ENCODE results near the gene MBTPS2. TPM values are rescaled to one million over a fixed set of nuclear protein-coding genes. Genes with fewer than 3 reads are reported as not detected.
"Not testable (repeated sequence)": the region's sequence is repeated elsewhere in the genome, so short reads cannot be mapped to it uniquely, and the experiment has no call there.

The MBTPS2 gene
- 10 to 100 TPM; 29.0 to 36.0 (median 29.8) TPM for polyA plus RNA-seq (ENCODE audit: insufficient read length in 3 of 3)
- long read RNA-seq, donor 1, full-length matches to known transcripts: 13 of 13 reads
- long read RNA-seq, donor 1, partial matches to known transcripts: 0 of 13 reads
- long read RNA-seq, donor 1, other reads (novel, unspliced or antisense): 0 of 13 reads
- long read RNA-seq, donor 2, full-length matches to known transcripts: 17 of 22 reads
- long read RNA-seq, donor 2, partial matches to known transcripts: 5 of 22 reads
- long read RNA-seq, donor 2, other reads (novel, unspliced or antisense): 0 of 22 reads
- long read RNA-seq, donor 3, full-length matches to known transcripts: 7 of 7 reads
- long read RNA-seq, donor 3, partial matches to known transcripts: 0 of 7 reads
- long read RNA-seq, donor 3, other reads (novel, unspliced or antisense): 0 of 7 reads
- long read RNA-seq, donor 4, full-length matches to known transcripts: 5 of 5 reads
- long read RNA-seq, donor 4, partial matches to known transcripts: 0 of 5 reads
- long read RNA-seq, donor 4, other reads (novel, unspliced or antisense): 0 of 5 reads
- long read RNA-seq, donor 5, full-length matches to known transcripts: 8 of 8 reads
- long read RNA-seq, donor 5, partial matches to known transcripts: 0 of 8 reads
- long read RNA-seq, donor 5, other reads (novel, unspliced or antisense): 0 of 8 reads
- long read RNA-seq, donor 6, full-length matches to known transcripts: 13 of 19 reads
- long read RNA-seq, donor 6, partial matches to known transcripts: 6 of 19 reads
- long read RNA-seq, donor 6, other reads (novel, unspliced or antisense): 0 of 19 reads
- long read RNA-seq, donor 7, full-length matches to known transcripts: 8 of 14 reads
- long read RNA-seq, donor 7, partial matches to known transcripts: 6 of 14 reads
- long read RNA-seq, donor 7, other reads (novel, unspliced or antisense): 0 of 14 reads
- long read RNA-seq, donor 8, full-length matches to known transcripts: 5 of 5 reads
- long read RNA-seq, donor 8, partial matches to known transcripts: 0 of 5 reads
- long read RNA-seq, donor 8, other reads (novel, unspliced or antisense): 0 of 5 reads
- long read RNA-seq, donor 9, full-length matches to known transcripts: 15 of 24 reads
- long read RNA-seq, donor 9, partial matches to known transcripts: 9 of 24 reads
- long read RNA-seq, donor 9, other reads (novel, unspliced or antisense): 0 of 24 reads
- long read RNA-seq, donor 10, full-length matches to known transcripts: 5 of 5 reads
- long read RNA-seq, donor 10, partial matches to known transcripts: 0 of 5 reads
- long read RNA-seq, donor 10, other reads (novel, unspliced or antisense): 0 of 5 reads
- long read RNA-seq, donor 11, full-length matches to known transcripts: 8 of 8 reads
- long read RNA-seq, donor 11, partial matches to known transcripts: 0 of 8 reads
- long read RNA-seq, donor 11, other reads (novel, unspliced or antisense): 0 of 8 reads
- long read RNA-seq, donor 12, full-length matches to known transcripts: 6 of 26 reads
- long read RNA-seq, donor 12, partial matches to known transcripts: 14 of 26 reads
- long read RNA-seq, donor 12, other reads (novel, unspliced or antisense): 6 of 26 reads
- long read RNA-seq, donor 13, full-length matches to known transcripts: 6 of 6 reads
- long read RNA-seq, donor 13, partial matches to known transcripts: 0 of 6 reads
- long read RNA-seq, donor 13, other reads (novel, unspliced or antisense): 0 of 6 reads
- long read RNA-seq, donor 14, full-length matches to known transcripts: 14 of 31 reads
- long read RNA-seq, donor 14, partial matches to known transcripts: 17 of 31 reads
- long read RNA-seq, donor 14, other reads (novel, unspliced or antisense): 0 of 31 reads
- long read RNA-seq, donor 15, full-length matches to known transcripts: 13 of 19 reads
- long read RNA-seq, donor 15, partial matches to known transcripts: 6 of 19 reads
- long read RNA-seq, donor 15, other reads (novel, unspliced or antisense): 0 of 19 reads
- long read RNA-seq, donor 16, full-length matches to known transcripts: 17 of 17 reads
- long read RNA-seq, donor 16, partial matches to known transcripts: 0 of 17 reads
- long read RNA-seq, donor 16, other reads (novel, unspliced or antisense): 0 of 17 reads

- peak; percentile 85 for DNase-seq
Measured at GRCh38 chrX:21839334-21840192, at the start of gene MBTPS2. Gene MBTPS2, plus strand, starts transcription at chrX:21839617. Its CDS starts 118 bp downstream, at chrX:21839735.

- no peak for DNase-seq
Measured at GRCh38 chrX:21798677-21799219, 40.7 kb upstream of the MBTPS2 start.

GRCh38 chrX:21799767-21800166 lies 39.6 kb upstream of the MBTPS2 start:
- DNase-seq: no peak

GRCh38 chrX:21800344-21800770 lies 39.1 kb upstream of the MBTPS2 start:
- DNase-seq: no peak

- DNase-seq: no peak
Measured at GRCh38 chrX:21802054-21802670, 37.3 kb upstream of the MBTPS2 start.

GRCh38 chrX:21802839-21803238 lies 36.6 kb upstream of the MBTPS2 start:
- DNase-seq: no peak

GRCh38 chrX:21806691-21807090 lies 32.7 kb upstream of the MBTPS2 start:
- DNase-seq: no peak

- DNase-seq: no peak
Measured at GRCh38 chrX:21811832-21812231, 27.6 kb upstream of the MBTPS2 start.

- no peak for DNase-seq
Measured at GRCh38 chrX:21812628-21813027, 26.8 kb upstream of the MBTPS2 start.

GRCh38 chrX:21813612-21814368 lies 25.6 kb upstream of the MBTPS2 start:
- DNase-seq: no peak

- no peak for DNase-seq
Measured at GRCh38 chrX:21816136-21816535, 23.3 kb upstream of the MBTPS2 start.

GRCh38 chrX:21820170-21820569 lies 19.2 kb upstream of the MBTPS2 start:
- DNase-seq: not testable (repeated sequence)

- no peak for DNase-seq
Measured at GRCh38 chrX:21821875-21822274, 17.5 kb upstream of the MBTPS2 start.

- no peak for DNase-seq
Measured at GRCh38 chrX:21831496-21831895, 7.9 kb upstream of the MBTPS2 start.

- DNase-seq: no peak
Measured at GRCh38 chrX:21837056-21837455, 2.4 kb upstream of the MBTPS2 start.

GRCh38 chrX:21838937-21839333 lies 482 bp upstream of the MBTPS2 start:
- DNase-seq: no peak

GRCh38 chrX:21840193-21840545 lies 752 bp downstream of the MBTPS2 start:
- no peak for DNase-seq

GRCh38 chrX:21843179-21843578 lies 3.8 kb downstream of the MBTPS2 start:
- no peak for DNase-seq
